ENCODE measurements around the gene SHISA6.

Gene SHISA6

DNA sequence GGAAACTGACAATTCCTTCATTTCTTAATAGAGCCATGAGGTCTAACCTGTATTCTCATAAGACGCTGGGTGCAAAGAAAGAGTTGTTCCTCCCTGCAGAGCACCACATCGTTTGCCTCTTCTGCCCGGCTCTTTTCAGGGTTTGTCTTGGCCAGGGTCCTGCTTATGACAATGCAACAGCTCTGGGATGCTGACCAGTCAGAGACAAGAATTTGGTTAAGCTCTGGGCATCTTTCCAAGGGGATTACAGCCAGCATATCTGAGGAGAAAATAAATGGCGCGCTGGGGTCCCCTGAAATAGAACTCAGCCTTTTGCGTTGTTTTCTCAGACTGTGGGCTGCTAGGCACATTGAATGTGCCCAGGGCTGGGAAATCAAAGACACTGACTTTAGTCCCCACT lies 128.6 kb downstream of the SHISA6 start:
- no peaks in the 10 kb centered on the region for H3K36me3 Mint-ChIP-seq (ENCODE audit: low read depth)
- no peak overlapping the region for H3K4me3 Mint-ChIP-seq
- no peaks in the 10 kb centered on the region for H3K4me1 Mint-ChIP-seq (ENCODE audit: low read depth)
- intact Hi-C loops (cut with micrococcal nuclease): no loop called here
- no peaks in the 10 kb centered on the region for H3K27me3 Mint-ChIP-seq
- H3K27ac Mint-ChIP-seq: no peak overlapping the region
- H3K9me3 Mint-ChIP-seq: no peaks in the 10 kb centered on the region

DNA sequence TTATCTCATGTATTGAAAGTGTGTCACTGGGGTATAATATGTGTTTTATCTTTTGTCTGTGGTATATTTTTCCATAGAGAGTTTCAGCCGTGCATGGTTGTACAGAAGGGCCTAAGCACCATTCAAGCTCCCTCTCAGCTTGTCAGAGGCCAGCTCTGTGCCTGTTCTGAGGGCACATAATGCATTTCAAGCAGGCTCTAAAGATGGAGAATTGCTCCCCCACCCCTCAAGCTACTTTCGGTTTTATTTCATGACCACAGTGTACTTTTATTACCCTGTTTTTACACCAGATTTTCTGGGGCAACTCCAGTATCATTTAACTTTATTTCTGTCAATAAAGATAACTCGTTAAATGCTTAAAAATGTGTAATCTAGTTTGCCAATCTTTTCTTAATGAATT lies 131.7 kb downstream of the SHISA6 start:
- intact Hi-C loops (cut with micrococcal nuclease): no loop called here
- no peaks in the 10 kb centered on the region for H3K9me3 Mint-ChIP-seq
- H3K36me3 Mint-ChIP-seq (ENCODE audit: low read depth): no peaks in the 10 kb centered on the region

DNA sequence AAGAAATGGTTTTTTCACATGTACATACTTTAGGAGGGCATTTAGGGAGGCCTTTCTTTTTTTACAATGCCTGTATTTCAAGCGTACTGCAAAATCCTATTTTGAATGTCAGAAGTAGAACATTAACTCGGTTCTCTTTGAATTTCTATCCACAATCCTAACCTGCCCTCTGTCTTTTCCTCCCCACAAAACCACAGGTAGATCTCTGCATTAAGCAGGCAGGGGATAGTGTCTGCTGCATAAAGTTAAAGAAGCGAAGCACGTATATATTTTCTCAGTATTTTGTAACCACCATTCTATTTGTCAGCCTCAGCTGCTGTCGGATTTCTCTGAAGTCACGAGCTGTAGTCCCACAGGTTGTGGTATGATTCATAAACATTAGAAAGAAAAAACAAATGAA lies 137.5 kb downstream of the SHISA6 start:
- intact Hi-C loops (cut with micrococcal nuclease): no loop called here
- H3K9me3 Mint-ChIP-seq: peaks cover 14% of the 10 kb centered on the region
- no peak overlapping the region for H3K27ac Mint-ChIP-seq
- no peaks in the 10 kb centered on the region for H3K4me1 Mint-ChIP-seq (ENCODE audit: low read depth)
- no peaks in the 10 kb centered on the region for H3K27me3 Mint-ChIP-seq
- H3K36me3 Mint-ChIP-seq (ENCODE audit: low read depth): no peaks in the 10 kb centered on the region
- no peak overlapping the region for H3K4me3 Mint-ChIP-seq

More for the DNA sequence above, 131.7 kb downstream of the SHISA6 start:
- no peaks in the 10 kb centered on the region for H3K27me3 Mint-ChIP-seq
- no peak overlapping the region for H3K4me3 Mint-ChIP-seq
- H3K27ac Mint-ChIP-seq: no peak overlapping the region
- no peaks in the 10 kb centered on the region for H3K4me1 Mint-ChIP-seq (ENCODE audit: low read depth)

DNA sequence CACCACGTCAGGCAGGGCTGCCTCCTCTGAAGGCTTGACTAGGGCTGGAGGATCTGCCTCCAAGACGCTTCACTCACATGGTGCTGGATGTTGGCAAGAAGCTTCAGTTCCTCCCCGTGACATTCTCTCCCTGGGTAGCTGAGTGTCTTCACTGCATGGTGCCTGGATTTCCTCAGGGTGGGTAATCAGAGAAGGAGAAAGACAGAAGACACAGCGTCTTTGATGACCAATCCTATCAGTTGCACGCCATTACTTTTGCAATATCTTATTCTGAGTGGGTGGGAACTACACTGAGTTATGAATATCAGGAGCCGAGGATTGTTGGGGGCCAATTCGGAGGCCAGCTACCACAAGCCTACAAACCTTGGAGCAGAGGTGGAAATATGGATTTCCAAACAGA lies 139.7 kb downstream of the SHISA6 start:
- Mint-ChIP-seq H3K9me3 (peaks cover 36% of the 10 kb centered on the region), H3K4me3 (no peak overlapping the region), H3K27me3 (no peaks in the 10 kb centered on the region), H3K36me3 (ENCODE audit: low read depth) (no peaks in the 10 kb centered on the region), H3K27ac (no peak overlapping the region), H3K4me1 (ENCODE audit: low read depth) (no peaks in the 10 kb centered on the region)
- intact Hi-C loops (cut with micrococcal nuclease): no loop called here

DNA sequence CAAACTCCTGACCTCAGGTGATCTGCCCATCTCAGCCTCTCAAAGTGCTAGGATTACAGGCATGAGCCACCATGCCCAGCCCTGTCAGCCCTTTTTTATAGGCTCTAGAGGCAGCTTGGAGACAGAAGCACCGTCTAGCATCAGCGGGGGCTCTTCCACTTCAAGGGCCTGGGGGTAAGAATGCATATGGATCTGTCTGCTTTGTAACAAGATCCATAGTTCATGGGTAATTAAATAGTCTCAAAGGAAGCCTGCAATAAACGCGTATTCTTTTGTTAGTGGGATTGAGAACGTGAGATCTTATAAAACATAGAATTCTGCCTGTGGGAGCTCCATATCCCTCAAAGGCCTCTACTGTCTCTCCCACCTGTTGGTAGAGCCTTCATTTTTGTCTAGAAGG lies 142.1 kb downstream of the SHISA6 start:
- Mint-ChIP-seq H3K27ac (no peak overlapping the region), H3K27me3 (no peaks in the 10 kb centered on the region), H3K36me3 (ENCODE audit: low read depth) (no peaks in the 10 kb centered on the region), H3K4me3 (no peak overlapping the region), H3K9me3 (peaks cover 55% of the 10 kb centered on the region), H3K4me1 (ENCODE audit: low read depth) (no peaks in the 10 kb centered on the region)
- intact Hi-C loops (cut with micrococcal nuclease): no loop called here

DNA sequence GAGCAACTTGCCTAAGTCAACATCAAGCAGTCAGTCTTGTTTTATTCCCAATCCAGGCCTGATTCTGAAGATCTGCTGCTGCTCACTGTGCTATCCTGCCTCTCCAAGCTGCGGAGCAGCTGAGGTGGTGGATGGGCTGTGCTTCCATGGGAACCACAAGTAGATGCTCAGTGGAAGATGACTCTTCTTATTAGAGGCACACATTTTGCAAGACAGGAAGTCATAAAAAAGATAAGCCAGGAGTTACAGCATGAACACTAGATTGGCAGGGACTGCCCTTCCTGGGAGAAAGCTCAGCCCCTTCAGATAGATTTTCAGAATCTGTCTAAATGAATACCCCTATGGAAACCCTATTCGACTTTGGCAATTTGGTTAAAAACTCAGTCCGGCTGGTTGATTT lies 143.1 kb downstream of the SHISA6 start:
- intact Hi-C loops (cut with micrococcal nuclease): no loop called here
- H3K36me3 Mint-ChIP-seq (ENCODE audit: low read depth): no peaks in the 10 kb centered on the region
- peaks cover 55% of the 10 kb centered on the region for H3K9me3 Mint-ChIP-seq
- no peaks in the 10 kb centered on the region for H3K27me3 Mint-ChIP-seq
- no peaks in the 10 kb centered on the region for H3K4me1 Mint-ChIP-seq (ENCODE audit: low read depth)
- no peak overlapping the region for H3K27ac Mint-ChIP-seq
- no peak overlapping the region for H3K4me3 Mint-ChIP-seq

DNA sequence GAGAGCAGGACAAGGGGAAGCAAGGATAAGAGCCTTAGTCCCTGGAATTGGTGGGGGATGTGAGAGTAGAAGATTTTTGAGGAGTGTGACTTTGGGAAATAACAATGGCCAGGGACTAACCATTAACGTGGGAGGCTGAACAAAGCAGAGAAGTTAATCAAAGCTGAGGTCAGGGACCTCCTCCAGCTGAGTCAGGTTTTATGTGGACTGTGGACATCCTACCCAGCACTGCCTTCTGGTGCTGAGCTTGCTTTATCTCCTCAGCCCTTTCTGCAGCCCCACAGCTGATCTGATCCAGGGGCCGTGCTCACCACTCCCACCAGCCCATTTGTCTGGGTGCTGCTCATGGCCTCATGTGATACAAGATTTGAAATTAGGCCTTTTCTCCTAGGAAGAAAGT lies 146.6 kb downstream of the SHISA6 start:
- intact Hi-C loops (cut with micrococcal nuclease): no loop called here
- Mint-ChIP-seq H3K36me3 (ENCODE audit: low read depth) (no peaks in the 10 kb centered on the region), H3K4me3 (no peak overlapping the region), H3K27ac (no peak overlapping the region), H3K9me3 (peaks cover 67% of the 10 kb centered on the region), H3K27me3 (no peaks in the 10 kb centered on the region), H3K4me1 (ENCODE audit: low read depth) (no peaks in the 10 kb centered on the region)

DNA sequence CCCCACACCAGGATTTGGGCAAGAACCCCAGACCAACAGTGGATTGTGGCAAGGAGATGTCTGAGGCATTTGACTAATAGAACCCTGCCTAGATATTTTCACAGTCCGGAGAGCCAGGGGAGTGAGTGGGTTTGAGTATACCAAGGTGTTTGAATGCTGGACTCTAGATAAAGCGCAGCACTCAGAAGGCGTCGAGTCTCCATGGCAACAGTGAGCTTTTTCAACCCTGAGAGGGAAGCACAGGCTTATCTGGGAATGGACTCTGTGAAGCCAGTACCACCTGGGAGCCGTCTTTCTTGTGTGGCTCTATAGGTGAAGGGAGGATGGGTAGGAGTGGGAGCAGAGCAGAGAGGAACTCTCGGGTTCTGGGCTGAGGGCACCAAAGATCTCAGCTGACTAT lies 147.0 kb downstream of the SHISA6 start:
- Mint-ChIP-seq H3K36me3 (ENCODE audit: low read depth) (no peaks in the 10 kb centered on the region), H3K4me3 (no peak overlapping the region), H3K27me3 (no peaks in the 10 kb centered on the region), H3K9me3 (peaks cover 69% of the 10 kb centered on the region), H3K27ac (no peak overlapping the region), H3K4me1 (ENCODE audit: low read depth) (no peaks in the 10 kb centered on the region)
- intact Hi-C loops (cut with micrococcal nuclease): no loop called here

DNA sequence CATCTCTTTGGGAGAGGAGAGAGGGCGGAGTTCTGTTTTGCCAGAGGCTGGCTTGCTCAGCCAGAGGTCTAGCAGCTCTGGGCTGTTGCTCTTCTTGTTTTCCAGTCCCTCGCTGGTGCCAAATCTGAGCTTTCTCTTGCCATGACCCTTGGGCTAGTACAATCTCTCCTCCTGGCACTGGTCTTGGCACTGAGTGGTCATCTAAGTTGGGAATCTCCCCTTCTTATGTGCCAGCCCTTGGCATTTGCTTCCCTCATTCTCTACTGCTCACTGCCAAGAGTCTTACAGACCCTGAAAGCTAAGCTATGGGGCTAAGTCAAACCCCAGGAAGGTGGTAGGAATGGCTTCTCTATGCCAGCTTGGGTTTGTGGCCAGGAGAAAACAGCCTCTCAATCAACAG lies 148.6 kb downstream of the SHISA6 start:
- Mint-ChIP-seq H3K4me1 (ENCODE audit: low read depth) (no peaks in the 10 kb centered on the region), H3K27ac (no peak overlapping the region), H3K9me3 (peaks cover 60% of the 10 kb centered on the region), H3K27me3 (no peaks in the 10 kb centered on the region), H3K36me3 (ENCODE audit: low read depth) (no peaks in the 10 kb centered on the region), H3K4me3 (no peak overlapping the region)
- intact Hi-C loops (cut with micrococcal nuclease): no loop called here

DNA sequence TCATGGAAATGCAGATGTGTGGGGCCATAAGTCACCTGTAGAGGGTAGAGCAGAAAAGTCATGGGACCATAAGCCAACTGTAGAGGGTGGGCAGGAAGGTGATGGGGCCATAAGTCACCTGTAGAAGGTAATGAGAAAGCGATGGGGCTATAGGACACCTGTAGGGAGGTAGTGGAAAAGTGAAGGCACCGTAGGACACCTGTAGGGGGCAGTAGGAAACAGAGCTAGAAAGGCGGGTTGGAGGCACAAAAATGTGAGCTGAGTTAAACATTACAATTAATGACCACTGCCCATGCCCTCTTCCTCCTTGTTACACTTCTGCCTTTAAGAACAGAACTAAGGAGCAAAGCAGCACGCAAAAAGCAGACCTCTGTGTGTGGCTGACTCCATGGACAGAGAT lies 150.1 kb downstream of the SHISA6 start:
- Mint-ChIP-seq H3K27me3 (no peaks in the 10 kb centered on the region), H3K36me3 (ENCODE audit: low read depth) (no peaks in the 10 kb centered on the region), H3K4me3 (no peak overlapping the region), H3K9me3 (peaks cover 45% of the 10 kb centered on the region), H3K27ac (no peak overlapping the region), H3K4me1 (ENCODE audit: low read depth) (no peaks in the 10 kb centered on the region)
- intact Hi-C loops (cut with micrococcal nuclease): no loop called here

DNA sequence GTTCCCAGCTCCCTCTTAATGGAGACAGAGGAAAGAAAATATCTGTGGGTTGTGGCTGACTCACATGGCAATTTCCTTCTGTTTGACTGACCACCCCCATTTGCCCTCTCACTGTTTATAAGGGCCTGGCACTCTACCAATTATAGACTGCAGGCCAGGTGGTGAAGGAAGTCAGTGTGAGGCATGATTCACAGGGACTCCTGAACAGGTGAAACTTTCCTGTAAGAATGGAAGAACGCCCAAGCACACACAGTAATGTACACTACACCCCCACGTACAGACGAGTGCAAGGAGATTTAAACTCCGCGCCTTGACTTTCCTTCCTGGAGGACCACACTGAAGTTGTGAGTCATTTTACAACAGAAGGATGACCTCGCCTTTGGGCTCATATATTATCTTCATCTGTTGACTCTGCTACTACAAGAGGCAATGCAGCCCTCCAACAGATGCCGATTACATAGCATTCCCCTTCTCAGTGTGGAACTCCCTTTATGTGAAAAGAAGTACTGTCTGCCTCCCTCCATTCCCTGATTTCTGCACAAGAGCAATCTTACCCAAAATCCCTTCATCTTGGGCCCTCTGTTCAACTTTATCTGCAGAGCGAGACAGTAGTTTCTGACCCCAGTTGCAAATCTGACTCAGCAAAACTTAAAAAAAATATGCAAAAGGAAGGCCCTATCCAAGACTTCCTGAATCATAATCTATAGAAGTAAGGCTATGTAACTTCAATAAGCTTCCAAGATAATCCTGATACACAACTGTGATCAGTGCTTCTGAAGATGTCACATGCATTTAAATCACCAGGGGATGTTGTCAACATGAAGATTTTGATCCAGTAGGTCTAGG lies 163.6 kb downstream of the SHISA6 start:
- Mint-ChIP-seq H3K27ac (no peak overlapping the region), H3K36me3 (ENCODE audit: low read depth) (no peaks in the 10 kb centered on the region), H3K4me3 (no peak overlapping the region), H3K9me3 (peaks cover 54% of the 10 kb centered on the region), H3K4me1 (ENCODE audit: low read depth) (no peaks in the 10 kb centered on the region), H3K27me3 (no peaks in the 10 kb centered on the region)
- intact Hi-C loops (cut with micrococcal nuclease): no loop called here

DNA sequence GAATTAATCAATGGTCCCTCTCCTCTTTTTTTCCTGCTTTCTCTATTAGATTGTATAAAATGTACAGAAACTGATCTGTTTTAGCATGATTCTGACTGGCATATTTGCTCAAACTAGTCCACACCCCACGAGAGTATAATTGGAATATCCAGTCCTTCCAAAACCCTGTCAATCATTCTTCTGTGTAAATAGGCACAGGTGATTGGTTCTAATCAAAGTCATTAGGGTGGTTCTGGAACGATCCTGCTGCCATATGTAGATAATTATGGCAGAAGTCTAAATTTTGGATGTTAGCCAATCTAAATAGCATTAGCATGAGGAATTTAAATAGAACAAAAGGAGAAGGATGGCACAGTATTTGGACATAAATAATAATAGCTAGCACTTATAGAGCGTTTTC lies 165.7 kb downstream of the SHISA6 start:
- Mint-ChIP-seq H3K27me3 (no peaks in the 10 kb centered on the region), H3K4me1 (ENCODE audit: low read depth) (no peaks in the 10 kb centered on the region), H3K4me3 (no peak overlapping the region), H3K27ac (no peak overlapping the region), H3K36me3 (ENCODE audit: low read depth) (no peaks in the 10 kb centered on the region), H3K9me3 (peaks cover 41% of the 10 kb centered on the region)
- intact Hi-C loops (cut with micrococcal nuclease): no loop called here

DNA sequence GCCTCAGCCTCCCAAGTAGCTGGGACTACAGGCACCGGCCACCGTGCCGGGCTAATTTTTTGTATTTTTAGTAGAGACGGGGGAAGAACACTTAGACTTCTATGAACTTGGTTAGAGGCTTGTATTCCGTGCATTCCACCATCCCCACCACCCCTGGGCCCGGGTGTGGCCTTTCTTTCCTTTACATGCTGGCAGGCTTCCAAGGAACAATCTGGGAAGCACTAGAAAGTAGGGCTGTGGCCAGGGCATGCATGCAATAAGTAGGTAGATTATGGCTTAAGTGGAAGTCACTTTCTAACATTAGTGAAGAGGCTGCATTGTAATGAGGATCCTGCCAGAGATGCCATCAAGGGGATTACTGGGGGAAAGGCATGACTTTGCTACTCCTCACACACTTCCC lies 171.6 kb downstream of the SHISA6 start:
- H3K4me3 Mint-ChIP-seq: no peak overlapping the region
- no peaks in the 10 kb centered on the region for H3K36me3 Mint-ChIP-seq (ENCODE audit: low read depth)
- H3K27ac Mint-ChIP-seq: no peak overlapping the region
- H3K4me1 Mint-ChIP-seq (ENCODE audit: low read depth): no peaks in the 10 kb centered on the region
- peaks cover 34% of the 10 kb centered on the region for H3K9me3 Mint-ChIP-seq
- no peaks in the 10 kb centered on the region for H3K27me3 Mint-ChIP-seq
- intact Hi-C loops (cut with micrococcal nuclease): no loop called here

DNA sequence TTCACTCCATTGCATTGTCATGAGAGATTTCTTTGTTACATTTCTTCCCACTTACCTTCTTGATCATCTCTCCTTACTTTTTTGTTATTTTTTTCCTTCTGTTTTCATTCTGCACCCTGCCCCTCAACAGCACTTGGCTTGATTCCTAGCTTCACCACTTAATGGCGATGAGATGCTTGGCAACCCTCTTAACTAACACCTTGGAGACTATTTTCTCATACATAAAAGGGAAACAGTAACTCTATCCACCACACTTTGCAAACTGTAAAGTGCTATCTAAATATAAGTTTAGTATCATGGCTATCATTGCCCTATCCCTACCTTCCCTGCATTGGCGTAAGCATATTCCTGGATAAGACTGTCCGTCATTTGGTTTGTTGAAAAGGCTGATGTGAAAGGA lies 177.3 kb downstream of the SHISA6 start:
- Mint-ChIP-seq H3K9me3 (peaks cover 34% of the 10 kb centered on the region), H3K4me1 (ENCODE audit: low read depth) (no peaks in the 10 kb centered on the region), H3K27me3 (no peaks in the 10 kb centered on the region), H3K27ac (no peak overlapping the region), H3K36me3 (ENCODE audit: low read depth) (no peaks in the 10 kb centered on the region), H3K4me3 (no peak overlapping the region)
- intact Hi-C loops (cut with micrococcal nuclease): no loop called here

DNA sequence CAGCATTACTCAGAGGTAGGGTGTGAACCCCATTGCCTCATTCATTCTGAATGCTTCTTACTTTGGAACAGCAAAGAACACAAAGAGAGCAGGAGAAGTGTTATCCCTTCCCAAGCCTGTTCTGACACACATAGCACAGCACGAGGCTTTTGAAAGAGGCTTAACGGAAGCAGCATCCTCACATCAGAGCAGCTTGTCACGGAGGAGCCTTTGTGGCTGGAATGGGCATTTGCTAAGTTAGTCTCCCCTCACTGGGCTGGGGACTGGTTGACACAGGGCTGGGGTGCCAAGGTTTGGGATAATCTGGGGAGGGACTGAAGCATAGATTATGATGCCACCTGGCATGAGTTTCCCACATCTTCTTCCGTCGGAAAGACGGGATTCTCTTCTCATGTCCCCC lies 189.7 kb downstream of the SHISA6 start:
- no peak overlapping the region for H3K27ac Mint-ChIP-seq
- H3K4me3 Mint-ChIP-seq: no peak overlapping the region
- peaks cover 47% of the 10 kb centered on the region for H3K9me3 Mint-ChIP-seq
- H3K36me3 Mint-ChIP-seq (ENCODE audit: low read depth): no peaks in the 10 kb centered on the region
- no peaks in the 10 kb centered on the region for H3K4me1 Mint-ChIP-seq (ENCODE audit: low read depth)
- intact Hi-C loops (cut with micrococcal nuclease): no loop called here
- H3K27me3 Mint-ChIP-seq: no peaks in the 10 kb centered on the region
